Measurements from ENCODE around the gene HDAC4.

Gene HDAC4

DNA sequence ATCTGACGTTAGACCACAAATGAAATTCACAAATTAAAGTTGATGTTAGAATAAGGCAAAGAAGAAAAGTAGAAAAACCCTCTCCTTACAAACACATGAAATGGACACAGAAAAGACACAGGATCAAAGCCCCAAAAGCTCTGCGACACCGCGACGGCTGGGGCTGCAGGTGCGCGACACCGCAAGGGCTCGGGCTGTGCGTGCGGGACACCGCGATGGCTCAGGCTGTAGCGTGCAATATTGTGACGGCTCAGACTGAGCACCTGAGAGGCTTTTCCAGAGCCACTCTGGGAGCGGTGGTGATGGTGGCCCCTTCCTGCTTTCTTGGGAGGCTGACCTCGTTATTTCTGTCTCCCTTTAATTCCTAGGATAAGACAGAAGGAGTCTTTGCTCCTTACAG is 296.0 kb downstream of the HDAC4 start (continued):
- TF ChIP-seq SCRT1 (tag by site-specific recombination; IDR thresholded peaks at IDR 0.05; ENCODE audit: borderline replicate concordance) (no peak), REPIN1 (tag by site-specific recombination; IDR thresholded peaks at IDR 0.05; ENCODE audit: low read depth) (no peak), ZNF544 (tag by site-specific recombination; IDR thresholded peaks at IDR 0.05) (no peak), ZNF610 (tag by site-specific recombination; IDR thresholded peaks at IDR 0.05; ENCODE audit: borderline replicate concordance) (no peak)
- TF ChIP-seq, protein P1, sequence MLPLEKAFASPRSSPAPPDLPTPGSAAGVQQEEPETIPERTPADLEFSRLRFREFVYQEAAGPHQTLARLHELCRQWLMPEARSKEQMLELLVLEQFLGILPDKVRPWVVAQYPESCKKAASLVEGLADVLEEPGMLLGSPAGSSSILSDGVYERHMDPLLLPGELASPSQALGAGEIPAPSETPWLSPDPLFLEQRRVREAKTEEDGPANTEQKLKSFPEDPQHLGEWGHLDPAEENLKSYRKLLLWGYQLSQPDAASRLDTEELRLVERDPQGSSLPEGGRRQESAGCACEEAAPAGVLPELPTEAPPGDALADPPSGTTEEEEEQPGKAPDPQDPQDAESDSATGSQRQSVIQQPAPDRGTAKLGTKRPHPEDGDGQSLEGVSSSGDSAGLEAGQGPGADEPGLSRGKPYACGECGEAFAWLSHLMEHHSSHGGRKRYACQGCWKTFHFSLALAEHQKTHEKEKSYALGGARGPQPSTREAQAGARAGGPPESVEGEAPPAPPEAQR (tag by site-specific recombination; IDR thresholded peaks at IDR 0.05): no peak

- H3K9me3 ChIP-seq (ENCODE audit: control insufficient read depth, insufficient read depth, low read depth, low read length): no peaks in the 10 kb centered on the region
- POLR2A ChIA-PET: no interaction called here
- H3K36me3 ChIP-seq (ENCODE audit: control insufficient read depth in 2 of 2, insufficient read depth in 1 of 2, low read length in 2 of 2): peaks cover 0 to 16% of the 10 kb centered on the region in 2 experiments; a peak in 1 of 3 replicates
- H3K4me3 ChIP-seq (ENCODE audit: low read depth, low read length): no peak overlapping the region
- no peak overlapping the region for H3K27ac ChIP-seq (ENCODE audit: extremely low read depth, low read depth, low read length)
- H3K4me1 ChIP-seq (ENCODE audit: control insufficient read depth, insufficient read depth, low read length): no peaks in the 10 kb centered on the region
- CTCF ChIA-PET: no interaction called here
- no peak for TF ChIP-seq ZIC2 (tag by site-specific recombination; IDR thresholded peaks at IDR 0.05)
- no peak for TF ChIP-seq ZNF394 (tag by site-specific recombination; IDR thresholded peaks at IDR 0.05; ENCODE audit: borderline replicate concordance)
- no peak for TF ChIP-seq ZBTB49 (tag by site-specific recombination; IDR thresholded peaks at IDR 0.05; ENCODE audit: low read depth)
- TF ChIP-seq SP2 (tag by site-specific recombination; IDR thresholded peaks at IDR 0.05): no peak
- TF ChIP-seq ZNF184 (tag by site-specific recombination; IDR thresholded peaks at IDR 0.05): no peak
- TF ChIP-seq, protein P2, sequence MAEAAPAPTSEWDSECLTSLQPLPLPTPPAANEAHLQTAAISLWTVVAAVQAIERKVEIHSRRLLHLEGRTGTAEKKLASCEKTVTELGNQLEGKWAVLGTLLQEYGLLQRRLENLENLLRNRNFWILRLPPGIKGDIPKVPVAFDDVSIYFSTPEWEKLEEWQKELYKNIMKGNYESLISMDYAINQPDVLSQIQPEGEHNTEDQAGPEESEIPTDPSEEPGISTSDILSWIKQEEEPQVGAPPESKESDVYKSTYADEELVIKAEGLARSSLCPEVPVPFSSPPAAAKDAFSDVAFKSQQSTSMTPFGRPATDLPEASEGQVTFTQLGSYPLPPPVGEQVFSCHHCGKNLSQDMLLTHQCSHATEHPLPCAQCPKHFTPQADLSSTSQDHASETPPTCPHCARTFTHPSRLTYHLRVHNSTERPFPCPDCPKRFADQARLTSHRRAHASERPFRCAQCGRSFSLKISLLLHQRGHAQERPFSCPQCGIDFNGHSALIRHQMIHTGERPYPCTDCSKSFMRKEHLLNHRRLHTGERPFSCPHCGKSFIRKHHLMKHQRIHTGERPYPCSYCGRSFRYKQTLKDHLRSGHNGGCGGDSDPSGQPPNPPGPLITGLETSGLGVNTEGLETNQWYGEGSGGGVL (tag by site-specific recombination; IDR thresholded peaks at IDR 0.05): no peak
- TF ChIP-seq ZFP69B (tag by site-specific recombination; IDR thresholded peaks at IDR 0.05): no peak
- TF ChIP-seq ZNF692 (tag by site-specific recombination; IDR thresholded peaks at IDR 0.05): no peak
- TF ChIP-seq ZNF311 (tag by site-specific recombination; IDR thresholded peaks at IDR 0.05; ENCODE audit: borderline replicate concordance): no peak
- no peak for TF ChIP-seq ZNF654 (tag by site-specific recombination; IDR thresholded peaks at IDR 0.05; ENCODE audit: low read depth)
- TF ChIP-seq ZNF138 (tag by site-specific recombination; IDR thresholded peaks at IDR 0.05; ENCODE audit: borderline replicate concordance): no peak
- TF ChIP-seq ZNF239 (tag by site-specific recombination; IDR thresholded peaks at IDR 0.05): no peak
- no peak for TF ChIP-seq ZNF658 (tag by site-specific recombination; IDR thresholded peaks at IDR 0.05)
- no peak for TF ChIP-seq ATF2 (tag by site-specific recombination; IDR thresholded peaks at IDR 0.05; ENCODE audit: low read depth)
- TF ChIP-seq ZNF610 (tag by site-specific recombination; IDR thresholded peaks at IDR 0.05; ENCODE audit: borderline replicate concordance): no peak
- TF ChIP-seq RBAK (tag by site-specific recombination; IDR thresholded peaks at IDR 0.05): no peak
- no peak for TF ChIP-seq ZNF169 (tag by site-specific recombination; IDR thresholded peaks at IDR 0.05)
- no peak for TF ChIP-seq REPIN1 (tag by site-specific recombination; IDR thresholded peaks at IDR 0.05; ENCODE audit: low read depth)
- TF ChIP-seq ZNF629 (tag by site-specific recombination; IDR thresholded peaks at IDR 0.05): no peak
- TF ChIP-seq, protein P3, sequence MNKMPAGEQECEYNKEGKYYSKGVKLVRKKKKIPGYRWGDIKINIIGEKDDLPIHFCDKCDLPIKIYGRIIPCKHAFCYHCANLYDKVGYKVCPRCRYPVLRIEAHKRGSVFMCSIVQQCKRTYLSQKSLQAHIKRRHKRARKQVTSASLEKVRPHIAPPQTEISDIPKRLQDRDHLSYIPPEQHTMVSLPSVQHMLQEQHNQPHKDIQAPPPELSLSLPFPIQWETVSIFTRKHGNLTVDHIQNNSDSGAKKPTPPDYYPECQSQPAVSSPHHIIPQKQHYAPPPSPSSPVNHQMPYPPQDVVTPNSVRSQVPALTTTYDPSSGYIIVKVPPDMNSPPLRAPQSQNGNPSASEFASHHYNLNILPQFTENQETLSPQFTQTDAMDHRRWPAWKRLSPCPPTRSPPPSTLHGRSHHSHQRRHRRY (tag by site-specific recombination; IDR thresholded peaks at IDR 0.05): no peak
Measured at GRCh38 chr2:239103125-239104098, 297.4 kb downstream of the HDAC4 start.
